GM18519 (cell line): Measurements from ENCODE around the gene FEV.

Source experiments
- ATAC-seq: cut with Tn5 transposase; IDR thresholded peaks from one replicate; pipeline ENCODE4 v1.9.1; 2021; ENCODE audit warnings: mild to moderate bottlenecking, moderate library complexity; ENCODE audit not compliant: unreplicated experiment, low FRiP score

The FEV gene

DNA sequence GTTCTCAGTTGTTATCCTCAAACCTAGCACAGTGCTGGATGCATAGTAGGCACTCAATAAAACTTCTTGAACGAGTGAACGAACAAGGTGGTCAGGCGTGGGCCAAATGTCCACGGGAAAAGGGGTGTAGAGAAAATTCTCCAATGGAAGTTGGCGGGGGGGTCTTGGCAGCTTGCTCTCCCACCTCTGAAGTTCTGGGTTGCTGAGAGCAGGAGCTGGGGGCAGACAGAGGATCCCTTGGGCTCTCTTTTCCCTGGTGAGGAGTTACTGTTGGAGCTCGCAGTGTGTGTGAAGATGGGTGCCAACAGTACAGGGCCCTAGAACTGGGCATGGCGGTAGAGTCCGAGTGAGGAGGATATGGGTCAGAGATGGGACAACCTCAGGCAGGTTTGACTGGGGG lies 10.6 kb upstream of the FEV start:
- ATAC-seq = no peak

DNA sequence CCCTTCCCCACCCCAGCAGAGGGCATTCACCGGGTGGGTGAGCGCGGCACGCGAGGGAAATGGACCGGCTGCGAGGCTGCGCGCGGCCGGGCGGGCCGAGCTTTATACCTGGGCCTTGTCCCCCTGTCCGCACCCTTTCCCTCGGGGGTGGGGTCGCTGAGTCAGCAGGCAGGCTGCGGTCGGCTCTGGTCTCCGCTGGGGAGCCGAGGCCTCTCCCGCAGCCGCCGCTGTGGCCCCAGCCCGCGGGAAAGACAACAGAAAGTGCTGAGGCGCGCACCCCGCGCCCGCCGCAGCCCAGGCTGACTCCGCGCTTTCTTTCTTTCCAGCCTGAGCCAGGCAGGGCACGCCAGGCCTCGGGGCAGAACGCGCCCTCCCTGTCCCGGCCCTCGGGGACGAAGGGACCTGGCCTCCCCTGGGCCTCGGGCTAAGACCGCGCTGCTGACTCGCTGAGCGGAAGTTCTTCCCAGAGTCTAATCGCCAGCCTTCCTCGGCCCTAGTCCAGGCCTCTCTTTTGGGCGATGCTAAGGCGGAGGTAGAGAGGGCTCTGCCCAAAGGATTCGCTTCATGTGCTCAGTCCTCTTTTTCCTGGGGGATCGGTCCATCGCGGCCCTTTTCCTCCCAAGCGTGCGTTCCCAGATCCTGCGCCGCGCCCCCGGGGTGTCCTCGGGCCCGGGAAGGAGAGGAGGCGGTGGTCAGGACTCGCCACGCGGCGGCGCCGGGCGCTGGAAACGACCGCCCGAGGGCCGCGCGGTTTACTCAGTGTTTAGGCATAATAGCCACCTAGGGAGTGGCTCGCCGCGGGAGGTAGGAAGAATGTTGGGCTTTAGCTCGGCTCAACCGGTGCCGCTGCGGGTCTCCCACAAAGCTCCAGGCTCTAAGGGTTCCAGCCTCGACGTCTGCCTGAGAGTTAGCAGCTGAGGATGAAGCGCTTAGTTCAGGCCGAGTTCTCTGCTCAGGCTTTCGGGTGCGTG lies 8.6 kb upstream of the FEV start, which contains the start of gene CRYBA2:
Gene CRYBA2, minus strand, starts transcription at position 78 of the 971 bp plus-strand sequence. CDS start 246 bp downstream, outside the sequence.
- no peak for ATAC-seq

DNA sequence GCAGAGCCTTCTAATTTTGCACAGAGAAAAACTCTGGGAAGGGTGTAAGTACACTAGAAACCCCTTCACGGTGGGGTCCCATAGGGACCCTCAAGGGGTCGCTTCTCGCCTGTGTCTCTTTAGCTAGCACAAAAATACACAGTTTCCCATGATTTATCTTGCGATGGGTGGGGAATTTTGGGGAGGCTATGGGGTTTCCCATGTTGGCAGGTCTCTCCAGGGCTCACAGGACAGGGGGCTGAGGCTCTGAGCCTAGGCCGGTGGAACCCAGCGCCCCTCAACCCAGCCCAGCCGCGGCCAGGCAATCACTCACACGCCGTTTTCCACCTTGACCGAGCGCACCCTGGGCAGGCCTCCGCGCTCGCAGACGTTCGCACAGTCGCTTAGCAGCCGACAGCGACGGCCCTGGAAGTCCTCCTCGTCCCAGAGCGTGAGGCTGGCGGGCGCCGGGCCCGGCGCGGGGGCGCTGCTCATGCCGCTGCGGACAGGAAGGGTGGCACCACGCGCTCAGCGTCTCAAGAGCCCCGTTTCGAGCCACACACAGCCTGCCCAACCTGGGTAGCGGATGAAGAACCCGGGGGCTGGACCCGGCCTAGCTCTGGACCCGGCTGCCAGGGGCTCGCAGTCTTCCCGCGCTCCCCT lies 7.8 kb upstream of the FEV start:
- no peak for ATAC-seq

DNA sequence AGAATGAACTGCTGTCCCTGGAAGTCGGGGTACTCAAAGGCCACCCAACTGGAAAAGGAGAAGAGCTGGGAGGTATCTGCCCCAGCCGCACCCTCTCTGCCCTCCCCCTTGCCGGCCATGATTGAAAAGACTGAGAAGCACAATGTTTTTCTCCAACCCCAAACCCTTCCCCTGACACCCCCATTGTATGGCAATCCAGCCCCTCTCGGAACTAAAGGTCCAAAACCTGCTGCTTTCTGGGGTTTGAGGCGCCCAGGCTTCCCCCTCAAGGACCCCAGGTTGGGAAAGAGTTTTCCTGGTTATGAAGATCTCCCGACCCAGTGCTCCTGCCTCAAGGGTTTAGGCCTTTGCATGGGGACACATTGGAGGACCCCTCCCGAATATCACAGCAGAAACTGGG lies 7.2 kb upstream of the FEV start:
- no peak for ATAC-seq

DNA sequence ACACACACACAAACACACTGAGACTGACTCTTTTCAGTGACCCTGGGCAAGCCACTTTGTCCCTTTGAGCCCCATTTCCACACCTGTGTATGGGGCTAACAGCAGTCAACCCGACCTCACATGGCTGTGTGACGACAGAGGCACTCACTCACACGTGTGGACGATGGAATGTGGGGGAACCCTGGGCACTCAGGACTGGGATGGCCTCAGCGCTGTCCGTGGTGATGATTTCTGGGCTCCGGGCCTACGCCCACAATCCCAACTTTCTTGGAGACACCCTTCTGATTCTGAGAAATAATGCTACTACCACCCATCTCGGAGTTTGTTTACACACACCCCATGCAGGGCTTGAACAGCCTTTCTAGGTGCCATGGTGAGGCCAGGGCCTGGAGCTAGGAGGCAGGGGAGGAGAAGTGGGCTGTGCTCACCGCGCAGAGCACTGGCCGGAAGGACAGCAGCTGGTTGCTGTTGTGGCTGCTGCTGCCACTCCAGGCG lies 6.7 kb upstream of the FEV start:
- ATAC-seq = no peak

DNA sequence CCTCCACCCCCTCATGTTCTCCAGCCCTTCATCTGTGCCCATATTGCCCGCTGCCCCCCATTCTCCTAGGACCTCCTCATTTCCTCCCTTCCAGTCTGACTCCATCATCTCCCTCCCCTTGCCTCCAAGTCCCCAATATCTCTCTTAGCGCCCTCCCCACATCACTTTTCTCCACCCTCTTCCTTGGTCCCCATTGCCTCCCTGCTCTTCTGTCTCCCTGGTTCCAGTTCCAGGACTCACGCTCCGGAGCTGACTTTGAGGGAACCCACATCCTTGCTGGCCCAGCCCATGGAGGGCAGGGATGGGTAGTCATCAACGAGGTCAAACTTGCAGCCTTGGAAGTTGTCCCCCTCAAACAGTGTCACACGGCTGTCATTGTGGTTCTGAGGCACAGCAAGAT lies 5.6 kb upstream of the FEV start:
- ATAC-seq = no peak

DNA sequence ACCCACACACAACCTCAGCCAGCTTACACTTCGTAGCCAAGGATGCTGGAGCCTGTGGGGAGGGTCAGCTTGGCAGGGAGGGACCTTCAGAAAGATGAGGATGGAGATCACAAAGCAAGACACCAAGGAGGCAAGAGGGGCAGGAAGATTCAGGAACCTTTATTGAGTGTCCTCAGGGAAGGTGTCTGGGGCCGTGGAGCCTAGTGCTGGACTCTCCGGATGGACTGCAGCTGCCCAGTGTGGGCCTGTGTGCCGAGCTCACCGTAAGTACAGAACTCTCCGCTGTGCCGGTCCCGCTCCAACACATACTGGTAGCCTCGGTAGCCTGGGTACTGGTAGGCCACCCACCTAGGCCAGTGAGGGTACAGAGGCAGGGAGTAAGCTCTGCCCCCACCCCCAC lies 5.1 kb upstream of the FEV start:
- ATAC-seq = no peak

GRCh38 chr2:218988650-218989049 lies 3.7 kb upstream of the FEV start:
- ATAC-seq = no peak

- no peak for ATAC-seq
Measured at GRCh38 chr2:218988164-218988563, 3.2 kb upstream of the FEV start.

- no peak for ATAC-seq
Measured at GRCh38 chr2:218986148-218986761, 1.3 kb upstream of the FEV start.

- ATAC-seq = no peak
Measured at GRCh38 chr2:218985325-218986091, 524 bp upstream of the FEV start.

DNA sequence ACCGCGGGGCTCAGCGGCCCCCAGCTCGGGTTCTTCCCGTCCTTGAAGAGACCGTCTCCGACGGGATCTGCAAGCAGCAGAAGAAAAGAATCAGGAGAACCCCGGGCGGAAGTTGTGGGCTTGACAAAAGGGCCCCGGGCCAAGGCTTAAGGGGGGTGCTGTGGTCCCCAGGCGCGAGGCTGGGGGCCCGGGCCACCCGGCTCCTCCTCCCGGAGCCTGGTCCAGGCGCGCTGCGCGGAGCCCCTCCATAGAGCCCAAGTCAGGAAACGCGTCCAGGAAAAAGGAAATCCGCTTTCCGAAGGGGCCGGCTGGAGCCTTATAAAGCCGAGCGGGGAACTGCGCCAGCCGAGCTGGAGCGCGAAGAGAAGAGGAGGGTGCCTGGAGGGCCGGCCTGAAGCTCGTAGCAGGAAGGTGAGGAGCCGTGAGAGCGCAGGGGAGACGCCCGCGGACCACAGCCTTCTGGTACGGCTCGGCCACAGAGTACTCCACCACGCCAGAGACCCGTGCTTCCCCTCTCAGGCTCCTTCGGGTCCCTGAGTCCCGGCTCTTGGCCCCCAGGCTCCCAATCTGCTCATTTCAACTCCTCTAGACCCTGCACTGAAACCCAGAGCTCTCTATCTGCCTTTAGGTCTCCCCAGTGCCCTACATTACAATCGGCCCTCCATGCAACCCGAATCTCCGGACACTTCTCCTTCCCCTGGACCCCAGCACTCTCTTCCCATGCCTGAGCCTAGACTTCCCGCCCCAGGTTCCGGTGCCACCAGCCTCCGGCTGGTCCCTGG lies 554 bp downstream of the FEV start:
- no peak for ATAC-seq

GRCh38 chr2:218983934-218984238 lies 1.1 kb downstream of the FEV start:
- no peak for ATAC-seq

- ATAC-seq = no peak
Measured at GRCh38 chr2:218983263-218983933, 1.6 kb downstream of the FEV start.

DNA sequence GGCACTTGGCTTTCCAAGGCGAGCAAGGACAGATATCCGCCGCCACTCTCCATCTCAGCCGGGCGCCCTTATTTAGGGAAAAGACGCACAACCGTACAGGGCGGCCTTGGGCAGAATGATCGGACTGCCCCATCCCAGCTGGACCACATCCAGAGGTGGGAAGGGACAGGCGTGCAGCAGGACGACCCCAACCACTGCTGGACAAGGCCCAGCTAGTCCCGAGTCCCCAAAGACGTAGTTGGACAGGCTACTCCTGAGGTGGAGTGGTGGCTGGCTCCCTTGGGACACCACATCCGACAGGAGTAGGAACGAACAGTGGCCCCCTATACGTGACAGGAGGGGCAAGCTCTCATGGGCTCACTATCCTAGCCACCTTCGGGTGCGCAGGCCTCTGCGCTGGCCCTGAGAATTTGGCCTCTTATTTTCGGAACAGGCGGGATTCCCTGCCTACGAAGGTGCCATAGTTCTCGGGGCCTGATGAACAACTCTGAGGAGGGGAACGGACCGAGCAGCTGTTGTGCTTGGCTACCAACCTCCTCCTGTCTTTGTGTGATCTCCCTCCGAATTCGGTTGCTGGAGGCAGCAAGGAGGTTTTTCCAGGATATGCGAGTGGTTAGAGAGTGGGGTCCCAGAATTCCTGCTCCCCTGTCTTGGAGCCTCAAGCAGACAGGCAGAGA lies 2.3 kb downstream of the FEV start:
- ATAC-seq = no peak

DNA sequence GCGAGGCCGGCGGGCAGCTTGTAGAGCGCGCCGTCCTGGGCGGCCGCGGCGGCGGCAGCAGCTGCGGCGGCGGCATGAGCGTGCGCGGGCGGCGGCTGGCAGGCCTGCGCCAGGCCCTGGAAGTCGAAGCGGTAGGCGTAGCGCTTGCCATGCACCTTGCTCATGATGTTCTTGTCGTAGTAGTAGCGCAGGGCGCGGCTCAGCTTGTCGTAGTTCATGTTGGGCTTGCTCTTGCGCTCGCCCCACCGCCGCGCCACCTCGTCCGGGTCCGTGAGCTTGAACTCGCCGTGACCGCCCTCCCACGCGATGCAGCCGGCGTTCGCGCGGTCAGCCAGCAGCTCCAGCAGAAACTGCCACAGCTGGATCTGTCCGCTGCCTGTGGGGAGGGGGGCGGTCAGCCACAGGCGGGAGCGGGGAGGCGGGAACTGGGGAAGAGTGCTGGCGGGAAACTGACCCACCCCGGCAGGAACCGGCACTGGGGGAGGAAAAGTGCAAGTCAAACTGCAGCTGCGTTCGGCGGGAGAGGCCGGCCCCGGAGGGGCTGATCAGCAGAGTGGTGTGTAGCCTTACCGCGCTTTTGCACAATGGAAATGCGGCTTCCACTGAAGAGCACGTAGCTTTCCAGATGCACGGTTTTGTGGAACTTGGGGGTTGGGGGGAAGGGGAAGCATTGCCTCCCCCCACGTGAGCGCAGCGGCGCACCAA lies 3.0 kb downstream of the FEV start:
- ATAC-seq = no peak

GRCh38 chr2:218981390-218981880 lies 3.5 kb downstream of the FEV start:
- no peak for ATAC-seq
